ENCODE measurements around the gene KCNQ4.

DNA sequence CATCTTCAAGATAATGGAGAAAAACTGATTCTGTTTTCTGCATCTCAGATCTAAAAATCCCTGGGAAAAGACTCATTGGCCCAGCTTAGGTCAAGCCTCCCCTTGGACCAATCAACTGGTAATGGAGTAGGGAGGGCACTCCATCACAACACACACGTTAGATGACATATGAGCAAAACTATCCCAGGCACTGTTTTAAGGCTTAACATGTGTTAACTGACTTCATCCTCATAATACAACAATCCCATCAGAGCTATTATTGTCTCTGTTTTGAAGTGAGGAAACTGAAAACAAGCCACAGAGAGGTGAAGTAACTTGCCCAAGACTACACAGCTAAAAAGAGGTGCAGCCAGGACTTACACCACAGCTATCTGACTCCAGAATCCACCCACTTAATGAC, 93.3 kb downstream of the KCNQ4 start:
- TF ChIP-seq, protein P1, sequence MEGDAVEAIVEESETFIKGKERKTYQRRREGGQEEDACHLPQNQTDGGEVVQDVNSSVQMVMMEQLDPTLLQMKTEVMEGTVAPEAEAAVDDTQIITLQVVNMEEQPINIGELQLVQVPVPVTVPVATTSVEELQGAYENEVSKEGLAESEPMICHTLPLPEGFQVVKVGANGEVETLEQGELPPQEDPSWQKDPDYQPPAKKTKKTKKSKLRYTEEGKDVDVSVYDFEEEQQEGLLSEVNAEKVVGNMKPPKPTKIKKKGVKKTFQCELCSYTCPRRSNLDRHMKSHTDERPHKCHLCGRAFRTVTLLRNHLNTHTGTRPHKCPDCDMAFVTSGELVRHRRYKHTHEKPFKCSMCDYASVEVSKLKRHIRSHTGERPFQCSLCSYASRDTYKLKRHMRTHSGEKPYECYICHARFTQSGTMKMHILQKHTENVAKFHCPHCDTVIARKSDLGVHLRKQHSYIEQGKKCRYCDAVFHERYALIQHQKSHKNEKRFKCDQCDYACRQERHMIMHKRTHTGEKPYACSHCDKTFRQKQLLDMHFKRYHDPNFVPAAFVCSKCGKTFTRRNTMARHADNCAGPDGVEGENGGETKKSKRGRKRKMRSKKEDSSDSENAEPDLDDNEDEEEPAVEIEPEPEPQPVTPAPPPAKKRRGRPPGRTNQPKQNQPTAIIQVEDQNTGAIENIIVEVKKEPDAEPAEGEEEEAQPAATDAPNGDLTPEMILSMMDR (conservative IDR thresholded peaks at IDR 0.05) = no peak
- TF ChIP-seq EZH2 (IDR thresholded peaks at IDR 0.05; ENCODE audit: low read depth) = no peak

All from PC-9 (cell line).